ENCODE measurements around the gene PAX2. TPM values are rescaled to one million over a fixed set of nuclear protein-coding genes. Genes with fewer than 3 reads are reported as not detected.

The PAX2 gene
- total RNA-seq, 4 donors from 2014 or later: not detected

DNA sequence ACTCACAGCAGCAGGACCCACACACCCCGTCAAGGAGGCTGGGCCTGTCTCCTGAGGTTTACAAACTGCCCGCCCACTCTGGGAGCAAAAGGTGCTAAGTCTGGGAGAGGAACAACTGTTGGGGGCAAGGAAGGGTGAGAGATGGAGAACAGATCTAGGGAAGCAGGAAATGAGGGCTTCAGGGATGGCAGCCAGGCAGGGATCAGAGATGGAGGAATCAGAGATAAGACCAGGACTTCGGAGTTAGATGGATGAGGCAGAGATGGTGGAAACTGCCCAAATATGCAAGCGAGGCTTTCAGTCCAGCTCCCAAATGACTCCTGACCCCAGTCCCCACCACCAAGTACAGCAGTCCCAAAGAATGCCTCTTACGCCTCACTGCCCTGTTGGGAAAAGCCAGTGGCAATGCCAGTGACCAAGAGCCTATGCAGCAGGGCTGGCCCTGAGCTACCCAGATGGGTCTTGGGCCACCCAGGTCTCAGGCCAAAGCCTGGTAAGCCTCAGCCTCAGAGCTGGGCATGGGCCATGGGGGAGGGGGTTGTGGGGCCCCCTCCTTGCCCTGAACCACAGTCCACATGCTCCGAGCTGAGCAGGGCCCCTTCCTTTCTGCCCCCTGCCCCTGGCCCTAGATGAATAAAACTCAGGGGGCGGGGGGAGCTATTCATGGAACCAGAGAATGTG lies 127.9 kb downstream of the PAX2 start:
- Histone ChIP-seq H3K27ac (replicated peaks in 1 of 4) (no peak overlapping the region), H3K36me3 (no peaks in the 10 kb centered on the region), H3K27me3 (peaks cover 0 to 65% (median 4%) of the 10 kb centered on the region in 4 donors), H3K9me3 (no peaks in the 10 kb centered on the region), H3K4me3 (no peak overlapping the region), H3K4me1 (no peaks in the 10 kb centered on the region)
- WGBS: 75% methylated on average over 6 of the region's 7 CpGs
- no peak for DNase-seq (ENCODE audit: extremely low spot score)
- intact Hi-C loops (cut with DNase I): no loop called here
- TF ChIP-seq POLR2AphosphoS5 (IDR thresholded peaks at IDR 0.05) (no peak), EP300 (IDR thresholded peaks at IDR 0.05) (no peak), POLR2A (IDR thresholded peaks at IDR 0.05; ENCODE audit: low read depth) (no peak), CTCF (IDR thresholded peaks at IDR 0.05) (no peak)

- Histone ChIP-seq H3K4me1 (no peaks in the 10 kb centered on the region), H3K4me3 (no peak overlapping the region), H3K27ac (replicated peaks in 1 of 4) (no peak overlapping the region), H3K9me3 (no peaks in the 10 kb centered on the region), H3K36me3 (no peaks in the 10 kb centered on the region), H3K27me3 (peaks cover 0 to 66% (median 4%) of the 10 kb centered on the region in 4 donors)
- no peak for DNase-seq (ENCODE audit: extremely low spot score)
- WGBS: 71% methylated on average over 14 of the region's 14 CpGs
- intact Hi-C loops (cut with DNase I): no loop called here
- no peak for TF ChIP-seq POLR2AphosphoS5 (IDR thresholded peaks at IDR 0.05)
- TF ChIP-seq EP300 (IDR thresholded peaks at IDR 0.05): no peak
- TF ChIP-seq CTCF (IDR thresholded peaks at IDR 0.05): no peak
- TF ChIP-seq POLR2A (IDR thresholded peaks at IDR 0.05; ENCODE audit: low read depth): no peak
Observed at GRCh38 chr10:100873827-100874326, 128.5 kb downstream of the PAX2 start.

DNA sequence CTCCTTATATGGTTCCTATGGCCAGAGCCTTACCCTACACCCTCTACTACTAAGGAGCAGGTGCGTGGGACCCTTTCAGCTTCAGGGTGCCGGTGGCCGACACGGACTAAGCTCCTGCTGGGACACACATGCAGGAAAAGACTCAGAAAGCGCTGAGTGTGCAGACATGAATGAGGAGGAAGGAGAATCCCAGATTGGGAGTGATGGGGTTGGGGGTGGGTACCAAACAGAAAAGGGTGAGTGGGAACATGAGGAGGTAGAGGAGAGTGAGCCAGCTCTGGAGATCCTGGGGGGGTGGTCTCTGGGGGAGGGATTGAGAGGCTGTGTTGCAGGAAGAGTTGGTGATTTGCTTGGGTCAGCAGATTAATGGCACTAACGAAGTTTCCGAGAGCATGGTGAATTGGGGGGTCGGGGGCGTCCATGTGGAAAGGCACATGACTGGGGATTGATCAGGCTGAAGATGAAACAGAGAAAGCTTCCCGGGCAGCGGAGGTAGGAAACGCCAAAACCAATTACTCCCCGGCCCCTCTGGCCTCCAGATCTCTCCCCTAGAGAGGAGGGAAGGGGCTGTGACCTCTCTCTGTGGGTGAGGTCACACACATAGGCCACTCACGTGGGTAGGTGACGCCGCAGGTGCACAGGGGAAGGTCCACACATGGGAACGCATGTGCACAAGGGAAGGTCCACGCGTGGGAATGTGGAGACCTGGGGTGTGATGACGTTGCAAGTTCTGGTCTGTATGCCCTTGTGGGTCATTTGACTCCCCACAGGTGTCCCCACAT lies 129.5 kb downstream of the PAX2 start:
- WGBS: 82% methylated on average over 20 of the region's 20 CpGs
- intact Hi-C loops (cut with DNase I): no loop called here
- no peak overlapping the region for H3K27ac ChIP-seq (replicated peaks in 1 of 4)
- H3K27me3 ChIP-seq: peaks cover 0 to 64% (median 6%) of the 10 kb centered on the region in 4 donors
- TF ChIP-seq POLR2A (IDR thresholded peaks at IDR 0.05; ENCODE audit: low read depth) (no peak), EP300 (IDR thresholded peaks at IDR 0.05) (no peak)
- no peak overlapping the region for H3K4me3 ChIP-seq
- no peaks in the 10 kb centered on the region for H3K36me3 ChIP-seq
- no peak for DNase-seq (ENCODE audit: extremely low spot score)
- H3K4me1 ChIP-seq: no peaks in the 10 kb centered on the region
- no peaks in the 10 kb centered on the region for H3K9me3 ChIP-seq

DNA sequence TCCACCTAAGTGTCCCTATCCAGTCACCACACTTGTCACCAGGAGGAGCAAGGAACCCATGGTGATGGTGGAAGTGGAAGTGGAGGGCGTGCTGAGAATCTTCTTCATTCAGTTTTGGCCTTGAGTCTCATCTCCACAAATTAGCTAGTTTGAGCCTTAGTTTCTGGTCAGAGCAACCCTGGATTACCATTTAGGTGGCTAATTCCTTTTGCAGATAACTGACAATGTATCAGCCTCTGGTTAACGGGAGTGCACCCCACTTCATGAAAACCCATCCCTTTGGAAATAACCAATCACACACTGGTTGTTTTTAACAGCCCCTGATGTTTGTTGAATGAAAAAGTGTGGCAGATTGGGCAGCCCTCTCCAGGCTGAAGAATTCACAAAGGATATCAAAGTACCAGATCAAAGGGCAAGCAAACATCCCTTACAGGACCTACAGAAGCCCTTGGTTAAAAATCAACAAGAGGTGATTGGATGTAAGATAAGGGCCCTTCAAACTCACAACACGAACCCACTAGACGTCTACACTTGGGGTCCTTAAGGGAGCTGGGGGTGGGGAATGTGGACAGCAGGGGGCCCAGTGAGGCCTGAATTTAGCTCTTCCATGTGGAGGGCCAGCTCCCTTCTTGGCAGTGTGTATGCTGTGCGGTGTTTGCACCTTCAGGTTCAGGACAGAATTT lies 130.2 kb downstream of the PAX2 start:
- TF ChIP-seq POLR2A (IDR thresholded peaks at IDR 0.05; ENCODE audit: low read depth): no peak
- TF ChIP-seq POLR2AphosphoS5 (IDR thresholded peaks at IDR 0.05): no peak
- no peak for TF ChIP-seq CTCF (IDR thresholded peaks at IDR 0.05)
- no peak for TF ChIP-seq EP300 (IDR thresholded peaks at IDR 0.05)

More for the DNA sequence above, 130.2 kb downstream of the PAX2 start:
- peaks cover 0 to 64% (median 6%) of the 10 kb centered on the region in 4 donors for H3K27me3 ChIP-seq
- no peak for DNase-seq (ENCODE audit: extremely low spot score)
- H3K27ac ChIP-seq (replicated peaks in 1 of 4): no peak overlapping the region
- no peak overlapping the region for H3K4me3 ChIP-seq
- H3K36me3 ChIP-seq: no peaks in the 10 kb centered on the region
- 67% methylated on average over 5 of the region's 5 CpGs for WGBS
- no peaks in the 10 kb centered on the region for H3K9me3 ChIP-seq
- intact Hi-C loops (cut with DNase I): no loop called here
- H3K4me1 ChIP-seq: no peaks in the 10 kb centered on the region
